Osteoblast (primary cell): ENCODE measurements around the gene KCNMB1. TPM values are rescaled to one million over a fixed set of nuclear protein-coding genes. Genes with fewer than 3 reads are reported as not detected.

Experiments
- DNase-seq: peaks from one replicate; pipeline ENCODE4 v3.0.0; 2011; ENCODE audit warnings: low spot score, mixed read lengths; ENCODE audit not compliant: insufficient read length; ENCODE audit errors: missing footprints
- H2AFZ ChIP-seq: 2 replicates; pipeline ENCODE4 v1.6.0; 2011; ENCODE audit warnings: mild to moderate bottlenecking, low read length
- H3K27ac ChIP-seq: 2 replicates; pipeline ENCODE4 v1.5.1; 2011; ENCODE audit warnings: mild to moderate bottlenecking, low read depth, low read length, moderate library complexity
- H3K27me3 ChIP-seq: 2 replicates; pipeline ENCODE4 v1.6.0; 2012; ENCODE audit warnings: mild to moderate bottlenecking, control low read depth, inconsistent platforms, low read length, moderate library complexity; ENCODE audit not compliant: insufficient read depth
- H3K36me3 ChIP-seq: 2 replicates; pipeline ENCODE4 v1.5.1; 2011; ENCODE audit warnings: mild to moderate bottlenecking, low read length, control low read depth, moderate library complexity; ENCODE audit not compliant: insufficient read depth
- H3K4me1 ChIP-seq: 2 replicates; pipeline ENCODE4 v1.5.1; 2011; ENCODE audit warnings: mild to moderate bottlenecking, low read length, control low read depth, moderate library complexity; ENCODE audit not compliant: insufficient read depth
- H3K4me2 ChIP-seq: 2 replicates; pipeline ENCODE4 v1.6.0; 2011; ENCODE audit warnings: mild to moderate bottlenecking, low read length; ENCODE audit not compliant: insufficient read depth
- H3K4me3 ChIP-seq: fragments of 200-600 bp; sonication (generic); 3 replicates; pipeline ENCODE4 v1.5.1; 2012; ENCODE audit warnings: mild to moderate bottlenecking, low read length, inconsistent platforms; ENCODE audit not compliant: insufficient read depth
- H3K79me2 ChIP-seq: 2 replicates; pipeline ENCODE4 v1.6.0; 2012; ENCODE audit warnings: mild to moderate bottlenecking, low read length, control low read depth, inconsistent platforms; ENCODE audit not compliant: insufficient read depth
- H3K9me3 ChIP-seq: 2 replicates; pipeline ENCODE4 v1.5.1; 2011; ENCODE audit warnings: low read depth, low read length, control low read depth
- H4K20me1 ChIP-seq: 2 replicates; pipeline ENCODE4 v1.6.0; 2012; ENCODE audit warnings: mild to moderate bottlenecking, low read length, control low read depth; ENCODE audit not compliant: insufficient read depth
- CTCF ChIP-seq: IDR thresholded peaks from 2 replicates; pipeline ENCODE4 v1.5.1; 2011; ENCODE audit warnings: mild to moderate bottlenecking, low read depth, low read length, moderate library complexity; ENCODE audit errors: extremely low read depth
- total RNA-seq: library from RNA; depleted of rRNA; stranded (reverse); fragments of >200 nt; gene quantifications from 2 replicates; pipeline ENCODE4 v1.2.3, GENCODE V29; 2012

The KCNMB1 gene
- total RNA-seq, 1 donor = under 0.01 TPM

- H3K79me2 ChIP-seq = no peaks in the 10 kb centered on the region
- TF ChIP-seq CTCF = no peak
- DNase-seq = no peak
Observed at GRCh38 chr5:170342153-170342725, 46.9 kb downstream of the KCNMB1 start.

GRCh38 chr5:170341545-170341944 is 47.6 kb downstream of the KCNMB1 start:
- Histone ChIP-seq H3K4me1 (no peaks in the 10 kb centered on the region), H4K20me1 (no peaks in the 10 kb centered on the region), H2AFZ (no peak overlapping the region), H3K27ac (no peak overlapping the region), H3K9me3 (no peaks in the 10 kb centered on the region), H3K4me3 (no peak overlapping the region), H3K36me3 (no peaks in the 10 kb centered on the region), H3K27me3 (peaks cover 3% of the 10 kb centered on the region), H3K79me2 (no peaks in the 10 kb centered on the region), H3K4me2 (no peak overlapping the region)
- no peak for DNase-seq
- no peak for TF ChIP-seq CTCF

More at GRCh38 chr5:170342153-170342725, 46.9 kb downstream of the KCNMB1 start:
- no peaks in the 10 kb centered on the region for H3K4me1 ChIP-seq
- H3K27ac ChIP-seq = no peak overlapping the region
- H2AFZ ChIP-seq = no peak overlapping the region
- no peak overlapping the region for H3K4me3 ChIP-seq
- H3K36me3 ChIP-seq = no peaks in the 10 kb centered on the region
- H4K20me1 ChIP-seq = no peaks in the 10 kb centered on the region
- no peak overlapping the region for H3K4me2 ChIP-seq
- peaks cover 7% of the 10 kb centered on the region for H3K27me3 ChIP-seq
- no peaks in the 10 kb centered on the region for H3K9me3 ChIP-seq

- H3K9me3 ChIP-seq = no peaks in the 10 kb centered on the region
- TF ChIP-seq CTCF = no peak
- no peak overlapping the region for H3K4me2 ChIP-seq
- DNase-seq = no peak
- H3K27me3 ChIP-seq = peaks cover 3% of the 10 kb centered on the region
- H3K36me3 ChIP-seq = no peaks in the 10 kb centered on the region
- no peak overlapping the region for H3K27ac ChIP-seq
- no peaks in the 10 kb centered on the region for H3K79me2 ChIP-seq
- H3K4me3 ChIP-seq = no peak overlapping the region
- no peaks in the 10 kb centered on the region for H3K4me1 ChIP-seq
- no peak overlapping the region for H2AFZ ChIP-seq
- no peaks in the 10 kb centered on the region for H4K20me1 ChIP-seq
Observed at GRCh38 chr5:170339780-170340167, 49.4 kb downstream of the KCNMB1 start.

- no peak for TF ChIP-seq CTCF
- Histone ChIP-seq H4K20me1 (no peaks in the 10 kb centered on the region), H3K36me3 (no peaks in the 10 kb centered on the region), H3K4me2 (no peak overlapping the region), H2AFZ (no peak overlapping the region), H3K27me3 (peaks cover under 1% of the 10 kb centered on the region), H3K27ac (no peak overlapping the region), H3K4me1 (no peaks in the 10 kb centered on the region), H3K79me2 (no peaks in the 10 kb centered on the region), H3K9me3 (no peaks in the 10 kb centered on the region), H3K4me3 (no peak overlapping the region)
- no peak for DNase-seq
Observed at GRCh38 chr5:170338933-170339779, 50.0 kb downstream of the KCNMB1 start.
